AG20443 (cell line): ENCODE measurements around the gene TCF20.

Source experiments
- DNase-seq: peaks from one replicate; pipeline ENCODE4 v3.0.0; 2012; ENCODE audit warnings: low spot score, mixed read lengths

The TCF20 gene

GRCh38 chr22:42300259-42301076 is 30.0 kb upstream of the TCF20 start:
- no peak for DNase-seq

- no peak for DNase-seq
Measured at GRCh38 chr22:42299586-42300258, 29.3 kb upstream of the TCF20 start.

GRCh38 chr22:42298746-42299145 is 28.3 kb upstream of the TCF20 start:
- DNase-seq, result no peak

GRCh38 chr22:42297778-42298177 is 27.3 kb upstream of the TCF20 start:
- no peak for DNase-seq

- DNase-seq, result no peak
Measured at GRCh38 chr22:42296883-42297282, 26.4 kb upstream of the TCF20 start.

- DNase-seq, result no peak
Measured at GRCh38 chr22:42296381-42296853, 26.0 kb upstream of the TCF20 start.

GRCh38 chr22:42294034-42294985 is 23.9 kb upstream of the TCF20 start:
- DNase-seq, result peak; percentile 89

- DNase-seq, result no peak
Measured at GRCh38 chr22:42292732-42293520, 22.5 kb upstream of the TCF20 start.

GRCh38 chr22:42291287-42291686 is 20.8 kb upstream of the TCF20 start:
- DNase-seq, result no peak

GRCh38 chr22:42289671-42290541 is 19.5 kb upstream of the TCF20 start:
- DNase-seq, result no peak

- no peak for DNase-seq
Measured at GRCh38 chr22:42288791-42289190, 18.3 kb upstream of the TCF20 start.

- DNase-seq, result no peak
Measured at GRCh38 chr22:42287174-42287890, 16.9 kb upstream of the TCF20 start.

GRCh38 chr22:42286205-42286604 is 15.8 kb upstream of the TCF20 start:
- DNase-seq, result no peak

GRCh38 chr22:42285604-42286003 is 15.2 kb upstream of the TCF20 start:
- DNase-seq, result no peak

GRCh38 chr22:42284643-42285181 is 14.3 kb upstream of the TCF20 start:
- DNase-seq, result no peak

- no peak for DNase-seq
Measured at GRCh38 chr22:42284202-42284591, 13.7 kb upstream of the TCF20 start.

GRCh38 chr22:42283278-42284201 is 13.1 kb upstream of the TCF20 start:
- peak; percentile 33 for DNase-seq

- no peak for DNase-seq
Measured at GRCh38 chr22:42282943-42283277, 12.5 kb upstream of the TCF20 start.
